ENCODE data around the gene PLA2G6.
A peak's percentile ranks its signal among the peaks of the same experiment; 100 is the strongest.

Gene PLA2G6

DNA sequence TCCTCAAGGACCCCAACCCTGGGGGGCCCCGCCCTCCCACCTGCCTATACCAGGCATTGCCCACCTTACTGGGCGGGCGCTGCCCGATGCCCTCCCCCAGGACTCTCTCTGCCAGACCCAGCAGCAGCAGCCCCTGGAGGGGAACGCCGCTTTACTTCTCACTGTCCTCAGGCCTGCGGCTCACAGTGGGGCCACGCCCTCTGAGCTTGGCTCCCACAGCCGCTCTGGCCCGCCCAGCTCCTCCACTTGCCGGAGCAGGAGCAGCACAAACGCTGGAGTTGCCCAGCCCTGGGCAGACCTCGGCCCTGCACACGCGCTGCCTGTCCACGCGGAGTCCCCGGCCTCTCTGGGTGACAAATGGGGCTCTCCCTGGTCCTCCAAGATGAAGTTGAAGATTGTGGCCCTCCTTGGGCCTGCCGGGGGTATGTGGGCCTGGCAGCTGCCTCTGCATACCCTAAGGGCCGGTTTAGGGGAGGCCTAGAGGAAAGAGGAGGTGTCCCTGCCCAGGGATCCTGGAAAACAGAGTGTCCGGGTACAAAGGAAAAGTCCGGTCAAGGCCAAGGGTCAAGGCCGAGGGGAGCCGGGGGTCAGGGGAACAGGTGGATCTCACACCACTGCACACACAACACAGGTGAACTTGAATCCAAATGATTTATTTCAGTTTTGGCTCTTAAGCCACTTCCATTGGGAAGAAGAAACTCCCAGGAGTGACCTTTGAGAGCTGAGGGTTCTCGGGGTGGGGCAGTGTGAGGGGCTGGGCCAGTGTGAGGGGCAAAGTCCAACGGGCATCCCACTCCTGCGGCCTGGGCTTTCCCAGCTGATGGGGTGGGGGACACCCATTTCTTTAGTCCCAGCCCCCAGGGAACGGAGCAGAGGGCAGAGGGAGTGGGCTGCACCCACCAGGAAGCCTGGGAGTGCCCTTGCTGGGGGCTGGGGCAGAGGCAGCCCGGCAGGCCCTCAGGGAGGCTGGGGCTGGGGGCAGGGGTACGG, 70.5 kb downstream of the PLA2G6 start:
- peak; percentile 78 for DNase-seq (ENCODE audit: low spot score)

DNA sequence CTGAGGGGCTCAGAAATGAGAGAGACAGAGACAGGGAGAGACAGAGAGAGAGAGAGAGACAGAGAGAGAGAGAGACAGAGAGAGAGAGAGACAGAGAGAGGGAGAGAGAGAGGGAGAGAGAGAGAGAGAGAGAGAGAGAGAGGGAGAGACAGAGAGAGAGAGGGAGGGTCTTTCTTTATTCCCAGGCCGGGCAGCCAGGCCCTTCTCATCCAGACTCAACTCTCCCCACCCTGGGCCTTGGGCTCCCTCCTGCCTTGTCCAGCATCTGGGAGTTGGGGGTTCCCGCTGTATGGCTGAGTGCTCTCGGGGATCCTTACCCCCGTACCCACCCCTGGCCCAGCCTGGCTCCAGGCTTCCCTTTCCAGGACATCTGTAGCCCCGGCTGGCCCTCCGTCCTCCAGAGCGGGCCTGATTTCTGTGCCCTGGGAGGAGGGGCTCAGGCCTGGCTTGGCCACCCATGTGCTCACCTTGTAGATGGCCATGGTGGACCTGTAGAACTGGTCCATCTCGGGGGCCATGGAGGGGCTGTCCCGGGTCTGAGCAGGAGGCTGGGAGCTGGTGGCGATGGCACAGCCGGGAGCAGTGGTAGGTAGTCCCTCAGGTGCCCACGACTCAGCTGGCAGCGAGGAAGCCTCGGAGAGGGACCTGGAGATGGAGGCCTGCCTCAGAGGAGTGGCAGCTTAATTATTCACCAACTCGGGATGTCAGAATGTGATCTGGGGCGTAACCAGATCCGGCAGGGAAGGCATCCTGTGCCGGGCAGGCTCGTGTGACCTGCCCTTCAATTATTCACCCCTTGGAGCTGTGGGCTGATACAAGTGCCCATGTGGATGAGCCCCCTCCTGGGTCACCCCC, 71.4 kb downstream of the PLA2G6 start, which contains the start of gene BAIAP2L2:
BAIAP2L2 (minus strand) TSS at position 677 of the 855 bp plus-strand sequence; CDS start at position 518, 159 bp downstream.
- peak; percentile 94 for DNase-seq (ENCODE audit: low spot score)

DNA sequence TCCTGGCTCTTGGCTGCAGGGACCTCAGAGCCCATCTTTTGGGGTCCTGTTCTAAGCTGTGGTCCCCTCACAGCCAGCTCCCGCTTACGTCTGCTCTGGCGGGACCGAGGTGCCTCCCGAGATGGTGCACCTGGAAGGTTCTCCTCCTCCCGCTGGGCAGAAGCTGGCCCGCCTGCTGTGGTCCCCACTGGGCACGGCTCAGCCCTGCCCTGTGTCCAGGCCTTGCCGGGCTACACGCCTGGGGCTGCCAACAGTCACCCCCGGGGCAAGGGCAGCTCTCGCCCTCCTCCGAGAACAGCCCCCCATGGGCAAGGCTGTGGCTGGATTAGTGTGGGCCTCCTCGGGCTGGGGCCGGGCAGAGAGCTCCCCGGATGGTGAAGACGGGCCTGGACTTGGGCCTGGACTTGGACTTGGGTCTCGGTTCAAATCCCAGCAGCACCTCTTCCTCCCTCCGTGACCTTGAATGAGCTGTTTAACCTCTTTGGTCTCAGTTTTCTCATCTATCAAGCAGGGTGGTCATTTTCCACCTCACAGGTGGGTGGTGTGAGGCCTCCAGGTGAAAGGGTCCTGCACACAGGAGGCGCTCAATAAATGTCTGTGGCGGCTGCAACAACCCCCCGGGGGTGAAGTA, 72.1 kb downstream of the PLA2G6 start:
- no peak for DNase-seq (ENCODE audit: low spot score)

DNA sequence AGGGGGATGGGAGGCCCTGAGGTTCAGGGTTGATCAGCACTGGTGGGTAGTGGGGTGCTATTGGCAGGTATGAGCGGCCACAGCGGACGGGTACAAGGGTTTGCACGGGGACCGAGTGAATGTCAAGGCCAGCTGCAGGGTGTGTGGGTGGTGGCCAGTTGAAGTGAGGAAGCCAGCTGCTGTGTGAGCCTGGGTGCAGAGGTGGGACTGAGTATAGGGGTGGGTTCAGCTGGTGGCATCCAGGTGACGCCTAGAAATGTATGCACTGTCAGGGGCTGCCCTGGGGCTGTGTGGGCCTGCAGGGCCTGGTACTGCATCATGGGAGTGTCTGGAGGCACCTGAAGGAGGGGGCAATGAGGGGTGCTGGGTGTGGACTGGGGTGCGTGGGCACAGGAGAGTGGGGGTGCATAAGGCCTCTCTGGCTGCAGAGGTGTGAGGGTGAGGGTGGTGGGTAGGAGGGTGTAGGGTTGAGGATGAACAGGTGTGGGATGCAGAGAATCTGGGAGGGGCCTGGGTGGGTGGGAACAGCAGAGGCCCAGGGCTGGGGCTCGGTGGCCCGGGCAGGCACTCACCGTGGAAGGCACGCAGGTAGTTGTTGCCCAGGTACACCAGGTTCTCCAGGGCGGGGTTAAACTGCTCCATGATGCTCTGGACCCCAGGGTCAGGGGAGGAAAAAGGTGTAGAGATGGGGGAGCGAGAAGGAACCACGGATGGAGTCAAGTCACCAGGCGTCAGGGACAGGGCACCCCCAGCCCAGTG, 72.9 kb downstream of the PLA2G6 start:
- no peak for DNase-seq (ENCODE audit: low spot score)

DNA sequence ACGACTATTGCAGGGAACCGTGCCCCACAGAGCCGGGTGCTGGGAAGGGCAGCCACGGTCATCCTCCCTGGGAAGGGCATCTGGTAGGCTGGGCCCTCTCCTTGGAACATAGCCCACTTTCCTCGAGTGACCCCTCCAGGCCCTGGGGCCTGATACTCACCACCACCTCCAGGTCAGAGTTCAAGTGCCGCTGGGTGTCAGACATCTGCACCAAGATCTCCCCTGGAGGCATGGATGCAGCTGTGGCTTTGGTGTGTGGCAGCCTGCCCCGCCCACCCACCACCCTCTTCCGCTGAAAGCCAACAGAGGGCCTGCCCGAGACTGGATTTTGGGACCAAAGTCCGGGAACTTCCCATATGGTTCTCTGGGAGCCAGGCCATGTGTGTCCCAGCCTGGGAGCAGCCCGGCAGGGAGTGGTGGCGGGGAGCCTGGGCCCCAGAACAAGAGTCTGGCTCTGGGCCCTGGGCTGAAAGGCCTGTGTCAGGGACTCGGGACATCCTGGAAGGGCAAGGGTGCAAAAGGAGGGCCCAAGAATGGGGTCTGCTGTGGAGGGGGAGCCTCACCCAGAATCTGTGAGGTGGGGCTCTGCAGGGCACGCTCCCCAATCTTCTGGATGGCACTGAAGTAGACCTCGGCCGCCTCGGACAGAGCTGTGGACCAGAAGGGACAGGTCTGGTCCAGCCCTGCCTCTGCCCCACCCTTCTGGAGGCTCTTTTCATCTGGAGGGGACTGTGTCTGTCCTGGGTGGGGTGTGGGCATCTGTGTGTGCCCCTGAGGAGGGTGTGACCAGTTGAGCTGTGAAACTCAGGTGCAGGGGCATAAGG, 73.7 kb downstream of the PLA2G6 start:
- DNase-seq (ENCODE audit: low spot score), result peak; percentile 90

DNA sequence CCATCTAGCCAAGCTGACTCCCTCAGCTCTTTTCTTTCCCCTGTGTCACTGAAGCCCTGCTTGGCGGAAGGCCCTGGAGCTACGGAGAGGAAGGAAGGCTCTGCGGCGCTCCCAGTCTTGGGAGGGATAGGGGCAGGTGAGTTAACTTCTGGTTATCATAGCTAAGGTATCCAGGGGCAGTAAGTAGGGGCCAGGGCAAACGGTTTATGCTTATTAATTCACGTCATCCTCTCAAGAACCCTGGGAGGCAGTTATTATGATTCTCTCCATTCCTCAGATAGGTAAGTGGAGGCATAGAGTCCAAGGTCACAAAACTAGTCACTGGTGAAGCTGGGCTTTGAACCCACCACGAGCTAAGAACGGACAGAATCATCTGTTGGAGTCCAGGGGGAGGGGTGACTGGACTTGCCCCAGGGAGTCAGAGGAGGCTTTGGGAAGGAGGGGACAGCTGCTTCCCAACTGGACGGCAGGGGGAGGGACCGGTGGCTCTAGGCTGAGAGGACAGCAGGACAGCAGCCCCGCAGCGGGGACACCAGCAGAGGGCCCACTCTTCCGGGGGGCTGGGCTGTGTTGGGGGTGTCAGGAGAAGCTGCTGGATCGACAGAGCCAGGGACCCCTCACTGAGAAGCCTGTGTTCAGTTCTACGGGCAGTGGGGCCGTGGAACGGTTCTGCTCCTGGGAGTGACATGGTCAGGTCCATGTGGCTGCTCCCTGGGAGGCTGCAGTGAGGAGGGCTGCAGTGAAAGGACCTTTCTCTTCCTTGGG, 74.6 kb downstream of the PLA2G6 start:
- DNase-seq (ENCODE audit: low spot score), result no peak

DNA sequence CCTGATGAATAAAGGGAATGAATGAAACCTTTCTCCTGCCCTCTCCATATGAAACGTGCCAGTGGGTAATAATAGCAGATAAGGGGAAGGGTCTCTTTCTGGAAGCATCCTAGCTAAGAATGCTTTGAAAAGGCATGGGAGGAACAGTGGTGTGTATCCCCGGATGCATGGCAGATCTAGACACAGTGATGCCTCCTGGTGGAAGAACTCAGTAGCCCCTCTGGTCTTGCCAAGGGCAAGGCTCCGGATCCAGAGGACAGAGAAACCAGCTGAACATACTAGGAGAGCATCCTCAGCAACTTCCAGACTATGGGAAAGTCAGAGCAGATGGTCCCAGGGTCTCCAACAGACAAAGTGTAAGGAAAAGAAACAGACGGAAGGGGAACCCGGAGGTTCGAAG, 77.5 kb downstream of the PLA2G6 start:
- DNase-seq (ENCODE audit: low spot score), result peak; percentile 74

DNA sequence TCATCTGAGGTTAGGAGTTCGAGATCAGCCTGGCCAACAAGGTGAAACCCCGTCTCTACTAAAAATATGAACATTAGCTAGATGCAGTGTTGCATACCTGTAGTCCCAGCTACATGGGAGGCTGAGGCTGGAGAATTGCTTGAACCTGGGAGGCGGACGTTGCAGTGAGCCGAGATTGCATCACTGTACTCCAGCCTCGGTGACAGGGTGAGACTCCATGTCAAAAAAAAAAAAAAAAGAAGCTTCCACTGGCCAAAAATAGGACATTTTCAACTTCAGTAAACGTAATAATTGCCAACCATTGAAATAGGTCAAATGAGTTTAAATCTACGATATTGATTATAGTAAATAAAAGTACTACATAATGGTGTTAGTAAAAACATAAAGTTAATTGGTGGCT, 78.0 kb downstream of the PLA2G6 start:
- DNase-seq (ENCODE audit: low spot score), result no peak

DNA sequence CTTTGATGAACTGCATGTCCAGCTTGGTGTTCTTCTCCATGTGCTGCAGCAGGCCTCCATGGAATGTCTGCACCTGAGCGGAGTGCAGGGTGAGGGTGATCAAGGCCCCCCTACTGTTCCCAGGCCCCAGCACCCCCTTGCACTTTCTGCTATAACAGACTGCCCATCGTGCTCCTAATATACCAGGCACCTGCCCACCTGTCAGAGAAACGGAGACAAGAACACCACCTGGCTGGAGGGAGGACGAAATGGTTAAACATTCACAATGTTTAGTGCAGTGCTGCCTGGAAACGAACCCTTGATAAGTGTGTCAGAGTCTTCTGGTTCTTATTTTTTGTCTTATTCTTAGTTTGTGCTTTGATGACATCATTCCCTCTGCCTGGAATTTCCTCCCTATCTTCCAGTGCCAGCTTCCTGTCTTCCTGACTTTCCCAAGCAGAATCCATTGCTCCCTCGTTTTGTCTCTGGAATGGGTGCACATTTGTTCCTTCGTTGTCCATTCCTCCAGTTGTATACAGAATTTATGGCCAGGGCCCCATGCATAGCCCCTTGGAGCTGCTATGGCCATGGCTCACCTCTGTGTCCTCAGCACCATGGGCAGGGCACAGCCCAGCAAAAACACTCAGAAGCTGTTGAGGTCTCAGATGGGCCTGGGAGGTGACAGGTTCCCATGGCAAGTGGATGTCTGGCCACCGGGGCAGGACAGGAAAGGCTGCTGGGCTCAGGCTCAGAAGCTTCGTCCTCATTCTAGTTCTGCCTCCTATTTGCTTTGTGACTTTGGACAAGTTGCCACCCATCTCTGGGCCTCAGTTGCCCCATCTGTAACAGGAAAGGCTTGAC, 83.0 kb downstream of the PLA2G6 start:
- no peak for DNase-seq (ENCODE audit: low spot score)

DNA sequence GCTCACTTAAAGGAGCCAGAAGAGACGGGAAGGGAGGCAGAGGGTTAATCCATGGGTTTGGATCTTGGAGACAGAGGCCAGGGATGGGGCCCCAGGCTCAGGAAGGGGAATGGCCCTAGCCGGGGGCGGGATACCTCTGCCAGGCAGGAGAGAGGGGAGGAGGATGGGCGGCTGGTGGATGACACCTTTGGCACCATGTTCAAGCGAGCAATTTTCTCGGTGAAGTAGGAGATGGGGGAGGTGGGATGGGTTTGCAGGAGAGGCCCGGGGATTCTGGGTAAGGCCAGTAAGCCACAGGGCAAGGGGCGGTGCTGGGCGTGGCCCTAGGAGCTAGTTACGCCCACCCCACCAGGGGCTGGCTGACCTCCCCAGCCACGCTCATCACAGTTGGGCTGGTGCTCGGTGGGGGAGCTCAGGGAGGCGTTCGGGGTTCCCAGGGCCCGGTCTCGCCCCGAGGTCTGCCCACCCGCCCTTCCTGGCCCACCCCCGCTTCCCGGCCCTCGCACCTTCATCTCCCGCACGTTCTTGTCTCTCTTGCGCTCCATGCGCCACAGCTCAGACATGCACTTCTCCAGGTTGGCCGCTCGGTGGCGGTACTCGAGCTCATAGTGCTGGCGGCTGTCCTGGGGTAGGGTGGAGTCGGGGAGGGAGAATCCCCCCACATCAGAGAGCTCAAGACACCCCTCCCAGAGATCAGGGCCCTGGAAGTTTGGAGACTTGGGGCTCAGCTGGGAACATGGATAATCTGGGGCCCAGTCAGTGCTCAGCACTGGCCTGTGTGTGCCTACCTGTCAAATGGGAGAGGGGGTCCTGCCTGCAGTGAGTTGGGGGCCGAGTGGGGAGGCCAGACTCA, 83.8 kb downstream of the PLA2G6 start:
- DNase-seq (ENCODE audit: low spot score), result no peak

DNA sequence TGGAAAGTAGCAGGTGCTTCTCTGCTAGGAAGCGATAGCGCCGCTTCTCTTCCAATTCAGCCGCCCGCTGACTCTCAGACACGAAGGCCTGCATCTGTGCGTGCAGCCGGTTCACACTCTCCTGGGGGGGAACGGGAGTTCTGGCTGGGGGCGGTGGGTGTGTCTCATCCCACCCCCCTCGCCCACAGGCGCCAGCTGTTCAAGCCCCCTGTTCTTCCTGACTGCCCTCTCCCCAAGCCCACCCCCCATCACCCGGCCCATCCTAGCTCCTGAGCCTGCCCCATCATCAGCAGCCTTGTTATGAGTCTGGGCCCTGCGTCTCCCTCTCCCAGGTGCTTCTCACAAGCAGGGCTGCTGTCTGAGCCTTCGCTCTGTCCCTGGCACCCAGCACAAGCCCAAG, 84.6 kb downstream of the PLA2G6 start:
- no peak for DNase-seq (ENCODE audit: low spot score)

DNA sequence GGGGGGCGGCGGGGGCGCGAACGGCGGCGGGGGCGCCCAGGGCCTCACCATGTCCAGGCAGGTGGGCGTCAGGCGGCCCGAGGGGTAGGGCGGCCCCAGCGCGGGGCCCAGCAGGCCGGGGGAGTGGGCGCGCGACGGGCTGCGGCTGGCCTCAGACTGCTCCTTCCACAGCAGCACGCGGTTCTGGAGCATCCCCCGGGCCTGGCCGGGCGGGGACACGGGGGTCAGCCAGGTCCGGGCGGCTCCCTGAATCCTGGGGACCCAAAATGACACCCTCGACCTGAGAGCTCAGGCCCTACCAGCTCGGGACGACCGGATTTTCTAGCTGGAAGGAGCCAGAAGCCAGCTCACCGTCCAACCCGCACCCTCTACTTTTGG, 92.2 kb downstream of the PLA2G6 start:
- no peak for DNase-seq (ENCODE audit: low spot score)

DNA sequence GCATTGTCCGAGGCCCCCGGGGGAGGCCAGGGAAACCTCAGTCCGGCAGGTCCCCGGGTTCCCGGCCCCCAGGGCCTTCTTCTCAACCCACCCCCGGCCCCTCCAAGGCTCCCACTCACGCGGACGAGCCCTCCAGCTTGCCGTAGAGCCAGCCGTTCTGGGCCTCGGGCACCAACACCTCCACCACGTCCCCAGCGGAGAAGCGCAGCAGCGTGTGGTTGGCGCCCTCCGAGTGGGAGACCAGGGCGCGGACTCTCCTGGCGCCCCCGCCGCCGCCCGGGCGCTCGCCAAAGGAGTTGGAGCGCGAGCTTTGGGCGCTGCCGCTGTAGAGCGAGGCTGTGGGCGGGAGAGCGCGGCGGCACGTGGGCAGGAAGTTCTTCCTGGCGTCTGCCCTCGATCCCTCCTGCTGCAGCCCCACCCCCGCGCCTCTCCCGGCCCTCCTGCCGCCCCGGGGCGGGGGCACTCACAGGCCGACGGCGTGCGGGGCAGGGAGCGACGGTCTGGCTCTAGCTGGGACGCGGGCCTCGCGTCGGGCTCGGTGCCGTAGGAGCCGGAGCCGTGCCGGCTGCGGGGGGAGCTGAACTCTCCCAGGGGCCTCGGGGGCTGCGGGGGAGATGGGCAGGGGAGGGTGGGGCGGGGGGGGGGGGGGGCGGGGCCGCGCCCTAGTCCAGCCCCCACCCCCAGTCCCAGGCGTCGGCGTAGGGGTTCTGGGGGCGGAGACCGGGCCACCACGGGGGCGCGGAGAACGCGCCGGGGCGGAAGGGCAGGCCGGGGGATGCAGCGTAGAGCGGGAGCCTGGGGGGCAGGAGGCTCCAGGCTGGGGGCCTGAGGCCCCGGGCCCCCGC, 92.8 kb downstream of the PLA2G6 start:
- DNase-seq (ENCODE audit: low spot score), result no peak

DNA sequence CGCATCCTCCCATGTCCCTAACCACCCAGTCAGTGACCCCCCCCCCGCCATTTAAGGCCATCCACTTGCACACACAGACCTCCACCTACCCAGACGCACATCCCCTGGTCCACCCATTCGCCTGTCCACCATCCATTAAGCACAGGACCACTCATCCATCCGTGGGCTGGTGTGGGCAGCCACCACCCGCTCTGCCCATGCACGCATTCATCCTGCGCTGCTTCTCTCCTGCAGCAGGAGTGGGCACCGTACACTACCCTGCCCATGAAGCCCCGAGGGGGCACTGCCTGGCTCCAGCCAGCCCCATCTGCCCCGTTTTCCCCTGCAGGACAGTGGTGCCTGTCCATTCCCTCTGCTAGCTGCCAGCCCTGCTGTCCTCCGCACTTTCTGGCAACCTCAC, 93.8 kb downstream of the PLA2G6 start:
- no peak for DNase-seq (ENCODE audit: low spot score)

DNA sequence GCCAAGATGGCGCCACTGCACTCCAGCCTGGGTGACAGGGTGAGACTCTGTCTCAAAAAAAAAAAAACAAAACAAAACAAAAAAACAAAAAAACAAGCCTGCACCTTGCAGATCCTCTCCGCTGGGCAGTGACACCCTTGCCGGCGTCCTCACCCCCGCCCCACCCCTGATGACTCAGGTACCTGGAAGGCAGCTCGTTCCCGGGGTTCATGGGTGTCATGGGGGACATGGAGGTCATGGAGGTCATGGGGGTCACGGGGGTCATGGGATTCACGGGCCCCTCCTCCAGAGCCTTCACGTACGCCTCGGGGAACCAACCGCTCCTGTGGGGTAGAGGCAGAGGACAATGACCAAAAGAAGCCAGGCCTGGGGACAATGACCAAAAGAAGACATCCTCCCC, 94.7 kb downstream of the PLA2G6 start:
- no peak for DNase-seq (ENCODE audit: low spot score)

DNA sequence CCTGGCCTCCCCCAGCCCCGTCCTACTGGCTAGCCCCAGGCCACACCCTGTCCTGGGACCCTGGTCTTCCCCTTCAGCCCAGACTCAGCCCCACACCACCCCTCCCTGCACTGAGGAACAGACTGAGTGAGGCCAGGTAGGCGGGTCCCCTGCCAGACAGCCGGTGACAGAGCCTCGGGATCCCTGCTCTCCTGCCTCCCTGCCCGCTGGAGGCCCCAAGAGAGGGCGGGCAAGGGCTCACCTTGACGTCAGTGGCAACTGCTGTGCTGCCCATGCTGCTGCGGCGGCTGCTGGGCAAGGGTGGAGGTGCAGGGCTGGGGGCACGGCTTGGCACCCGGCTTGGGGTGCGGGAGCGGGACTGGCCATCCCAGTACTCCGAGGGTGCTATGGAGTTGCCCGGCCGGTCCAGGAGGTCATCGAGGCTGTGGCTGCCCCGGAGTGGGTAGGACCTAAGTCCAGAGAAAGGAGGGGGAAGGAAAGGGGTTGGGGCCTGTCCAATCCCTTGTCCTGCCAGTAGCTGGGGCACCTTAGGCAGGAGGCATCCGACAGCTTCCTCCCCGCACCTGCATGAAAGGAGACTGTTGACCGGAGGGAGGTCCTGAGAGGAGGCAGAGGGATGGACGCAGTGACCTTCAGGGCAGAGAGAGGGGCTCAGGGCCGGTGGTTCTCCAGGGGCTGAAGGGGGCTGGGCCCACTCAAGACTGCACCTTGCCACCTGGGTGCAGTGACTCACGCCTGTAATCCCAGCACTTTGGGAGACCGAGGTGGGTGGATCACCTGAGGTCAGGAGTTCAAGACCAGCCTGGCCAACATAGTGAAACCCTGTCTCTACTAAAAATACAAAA, 95.4 kb downstream of the PLA2G6 start:
- DNase-seq (ENCODE audit: low spot score), result no peak

Data from HuH-7.5 (cell line).